ENCODE results near the gene SLC22A4.

GRCh38 chr5:132355140-132355765, 61.1 kb downstream of the SLC22A4 start:
- TF ChIP-seq REST (IDR thresholded peaks at IDR 0.05; ENCODE audit: insufficient read depth in 1 of 2, low read depth in 2 of 2, low read length in 2 of 2), result no peak
- no peak for TF ChIP-seq POLR2AphosphoS5 (IDR thresholded peaks at IDR 0.05; ENCODE audit: low read depth, low read length)

All from PFSK-1 (cell line).